H1 (cell line): ENCODE measurements around the gene MYADM. TPM values are rescaled to one million over a fixed set of nuclear protein-coding genes. Genes with fewer than 3 reads are reported as not detected.

Source experiments
- CTCF ChIA-PET: fragments of 300-600 bp; sonication (Branson Sonifier 250); formaldehyde crosslinking; loops from one replicate; lab custom pipeline; 2021; ENCODE audit not compliant: partially characterized antibody; lab: Charles Lee
- POLR2A ChIA-PET: fragments of 300-600 bp; sonication (Branson Sonifier 250); formaldehyde crosslinking; loops from one replicate; lab custom pipeline; 2021; ENCODE audit warnings: inconsistent platforms; ENCODE audit not compliant: partially characterized antibody; lab: Charles Lee
- DNase-seq, 2 experiments: peaks; one replicate each; pipeline versions ENCODE4 v3.0.0 to v3.0.0-alpha.2; 2010 to 2022; ENCODE audit warnings: low spot score in 2 of 2, low read depth in 1 of 2, mixed read lengths in 1 of 2
- FAIRE-seq: peaks from 2 replicates; lab custom pipeline; 2011; peaks lifted over from hg19 to GRCh38; lab: Jason Lieb, UNC
- H2AFZ ChIP-seq: 2 replicates; pipeline ENCODE4 v1.8.1; 2012; ENCODE audit warnings: low read length, inconsistent platforms
- H2AK5ac ChIP-seq: 2 replicates; pipeline ENCODE4 v1.6.1; 2013; ENCODE audit warnings: low read depth, low read length
- H2BK120ac ChIP-seq: replicated peaks from 2 replicates; pipeline ENCODE3; 2013; ENCODE audit warnings: low read depth, low read length, inconsistent platforms
- H2BK12ac ChIP-seq: 2 replicates; pipeline ENCODE4 v1.6.1; 2013; ENCODE audit warnings: low read depth, low read length
- H2BK15ac ChIP-seq: 2 replicates; pipeline ENCODE4 v1.6.1; 2013; ENCODE audit warnings: low read length
- H2BK20ac ChIP-seq: 2 replicates; pipeline ENCODE4 v1.6.1; 2013; ENCODE audit warnings: low read length
- H2BK5ac ChIP-seq: 2 replicates; pipeline ENCODE4 v1.6.1; 2013; ENCODE audit warnings: low read depth, low read length
- H3K14ac ChIP-seq: 2 replicates; pipeline ENCODE4 v1.6.1; 2013; ENCODE audit warnings: inconsistent platforms; ENCODE audit not compliant: insufficient read length
- H3K18ac ChIP-seq: 2 replicates; pipeline ENCODE4 v1.6.1; 2013; ENCODE audit warnings: low read length; ENCODE audit errors: extremely low read depth
- H3K23ac ChIP-seq: 2 replicates; pipeline ENCODE4 v1.6.1; 2013; ENCODE audit warnings: inconsistent platforms; ENCODE audit not compliant: insufficient read length
- H3K23me2 ChIP-seq: 2 replicates; pipeline ENCODE4 v1.6.1; 2013; ENCODE audit warnings: low read depth, low read length
- H3K27ac ChIP-seq: 2 replicates; pipeline ENCODE4 v1.6.1; 2011; ENCODE audit warnings: low read depth, low read length, inconsistent platforms
- H3K27me3 ChIP-seq, 4 experiments: replicated peaks in 1 of 4; 1 replicate in 1 of 4; 2 replicates in 3 of 4; pipeline versions ENCODE4 v1.6.1 to v1.8.1; 2011 to 2013; ENCODE audit warnings: low read length in 3 of 4, mild to moderate bottlenecking in 3 of 4, inconsistent platforms in 2 of 4, mixed read lengths in 2 of 4, moderate library complexity in 1 of 4; ENCODE audit not compliant: control insufficient read depth in 3 of 4, insufficient read depth in 3 of 4; ENCODE audit errors: extremely low read depth in 1 of 4
- H3K36me3 ChIP-seq, 4 experiments: 2 replicates each; pipeline versions ENCODE4 v1.6.1 to v1.8.1; 2011 to 2013; ENCODE audit warnings: mild to moderate bottlenecking in 4 of 4, low read length in 3 of 4, moderate library complexity in 2 of 4, control low read depth in 1 of 4, inconsistent platforms in 1 of 4; ENCODE audit not compliant: insufficient read depth in 4 of 4, control insufficient read depth in 2 of 4
- H3K4ac ChIP-seq: replicated peaks from 2 replicates; pipeline ENCODE3; 2013; ENCODE audit warnings: low read length, low read depth, mixed read lengths, inconsistent platforms; ENCODE audit not compliant: insufficient read length
- H3K4me1 ChIP-seq, 4 experiments: replicated peaks in 1 of 4; 1 replicate in 1 of 4; 2 replicates in 3 of 4; pipeline versions ENCODE4 v1.6.1 to v1.8.1; 2011 to 2013; ENCODE audit warnings: low read length in 3 of 4, inconsistent platforms in 2 of 4, mixed read lengths in 1 of 4; ENCODE audit not compliant: insufficient read depth in 4 of 4, control insufficient read depth in 3 of 4
- H3K4me2 ChIP-seq, 2 experiments: 2 replicates each; pipeline versions ENCODE4 v1.6.1 to v1.8.1; 2011 to 2013; ENCODE audit warnings: low read depth in 2 of 2, low read length in 2 of 2, control low read depth in 1 of 2, inconsistent platforms in 1 of 2, mild to moderate bottlenecking in 1 of 2; ENCODE audit not compliant: insufficient read depth in 1 of 2
- H3K4me3 ChIP-seq, 4 experiments: fragments of 200-600, 300-600 bp in 1 of 4; sonication (generic), shearing (Covaris generic), sonication (Bioruptor Twin) in 1 of 4; 2 replicates each; pipeline versions ENCODE4 v1.5.1 to v1.8.1; 2011 to 2016; ENCODE audit warnings: low read length in 4 of 4, low read depth in 3 of 4, control low read depth in 2 of 4, inconsistent platforms in 2 of 4, mild to moderate bottlenecking in 2 of 4, mixed read lengths in 1 of 4, moderate library complexity in 1 of 4; ENCODE audit not compliant: insufficient read depth in 2 of 4; ENCODE audit errors: extremely low read depth in 1 of 4
- H3K56ac ChIP-seq: replicated peaks from 2 replicates; pipeline ENCODE3; 2013; ENCODE audit warnings: low read depth, mild to moderate bottlenecking, mixed read lengths, low read length, inconsistent platforms; ENCODE audit not compliant: insufficient read length
- H3K79me1 ChIP-seq: 2 replicates; pipeline ENCODE4 v1.6.1; 2013; ENCODE audit warnings: low read depth, low read length, control low read depth
- H3K79me2 ChIP-seq, 2 experiments: 2 replicates each; pipeline versions ENCODE4 v1.6.1 to v1.8.1; 2012 to 2013; ENCODE audit warnings: low read length in 2 of 2, mild to moderate bottlenecking in 2 of 2, inconsistent platforms in 1 of 2; ENCODE audit not compliant: insufficient read depth in 2 of 2, control insufficient read depth in 1 of 2
- H3K9ac ChIP-seq, 4 experiments: replicated peaks in 1 of 4; 1 replicate in 1 of 4; 2 replicates in 3 of 4; pipeline versions ENCODE4 v1.6.1 to v1.8.1; 2011 to 2013; ENCODE audit warnings: low read depth in 3 of 4, low read length in 3 of 4, control low read depth in 2 of 4, mild to moderate bottlenecking in 2 of 4, moderate library complexity in 2 of 4, inconsistent platforms in 1 of 4; ENCODE audit errors: extremely low read depth in 1 of 4
- H3K9me3 ChIP-seq, 2 experiments: 2 replicates each; pipeline versions ENCODE4 v1.6.1 to v1.8.1; 2012 to 2013; ENCODE audit warnings: mild to moderate bottlenecking in 2 of 2, moderate library complexity in 2 of 2, control low read depth in 1 of 2, inconsistent platforms in 1 of 2, low read depth in 1 of 2, low read length in 1 of 2, mixed read lengths in 1 of 2; ENCODE audit not compliant: insufficient read depth in 2 of 2
- H4K20me1 ChIP-seq, 2 experiments: replicated peaks in 1 of 2; 2 replicates each; pipeline versions ENCODE3 to v1.8.1; 2011 to 2013; ENCODE audit warnings: inconsistent platforms in 2 of 2, low read length in 2 of 2, mild to moderate bottlenecking in 1 of 2; ENCODE audit not compliant: insufficient read depth in 2 of 2, control insufficient read depth in 1 of 2
- H4K5ac ChIP-seq: 2 replicates; pipeline ENCODE4 v1.6.1; 2013; ENCODE audit warnings: low read length, low read depth, mixed read lengths, inconsistent platforms; ENCODE audit not compliant: insufficient read length
- H4K8ac ChIP-seq: 2 replicates; pipeline ENCODE4 v1.8.0; 2013; ENCODE audit warnings: mild to moderate bottlenecking, moderate library complexity, low read length, inconsistent platforms; ENCODE audit not compliant: insufficient read depth; ENCODE audit errors: extremely low read depth
- H4K91ac ChIP-seq: replicated peaks from 2 replicates; pipeline ENCODE3; 2013; ENCODE audit warnings: low read length, mixed read lengths, inconsistent platforms; ENCODE audit not compliant: insufficient read length
- BRCA1 ChIP-seq: IDR thresholded peaks from 2 replicates; pipeline ENCODE4 v1.6.1; 2012; ENCODE audit warnings: low read depth, low read length, improper control_type of control experiment
- CBX8 ChIP-seq: fragments of 300-800, 300-1000 bp; sonication (generic); IDR thresholded peaks from 2 replicates; pipeline ENCODE4 v1.7.1; 2016; ENCODE audit warnings: low read depth, low read length, borderline replicate concordance
- CEBPB ChIP-seq: IDR thresholded peaks from 2 replicates; pipeline ENCODE4 v1.6.1; 2012; ENCODE audit warnings: low read depth, low read length
- EP300 ChIP-seq, 2 experiments: IDR thresholded peaks; 1 replicate in 1 of 2; 2 replicates in 1 of 2; pipeline ENCODE4 v1.6.1; 2011 to 2012; ENCODE audit warnings: low read depth in 2 of 2, low read length in 2 of 2, mild to moderate bottlenecking in 2 of 2, borderline replicate concordance in 1 of 2, inconsistent platforms in 1 of 2, moderate library complexity in 1 of 2
- GTF2F1 ChIP-seq: IDR thresholded peaks from 2 replicates; pipeline ENCODE4 v1.6.1; 2012; ENCODE audit warnings: low read depth, low read length, improper control_type of control experiment, borderline replicate concordance
- JUN ChIP-seq: IDR thresholded peaks from 2 replicates; pipeline ENCODE4 v1.6.1; 2011; ENCODE audit warnings: low read depth, mild to moderate bottlenecking, improper control_type of control experiment, low read length
- KDM1A ChIP-seq: fragments of 200-600, 300-600 bp; sonication (generic); IDR thresholded peaks from 2 replicates; pipeline ENCODE4 v1.7.1; 2016; ENCODE audit warnings: mild to moderate bottlenecking, low read length, borderline replicate concordance
- KDM5A ChIP-seq: fragments of 200-600 bp; IDR thresholded peaks from 2 replicates; pipeline ENCODE4 v1.7.1; 2012; ENCODE audit warnings: mild to moderate bottlenecking, low read length, inconsistent platforms, mixed read lengths
- RNF2 ChIP-seq: fragments of 200-900, 300-1000 bp; sonication (generic); IDR thresholded peaks from 2 replicates; pipeline ENCODE4 v1.7.1; 2016; ENCODE audit warnings: borderline replicate concordance, low read depth, mild to moderate bottlenecking, antibody characterized with exemption, low read length; ENCODE audit not compliant: poor library complexity, severe bottlenecking; ENCODE audit errors: missing control alignments
- SIN3A ChIP-seq, 2 experiments: IDR thresholded peaks in 1 of 2; conservative IDR thresholded peaks in 1 of 2; 2 replicates each; pipeline ENCODE4 v1.6.1; 2011 to 2012; ENCODE audit warnings: low read length in 2 of 2, improper control_type of control experiment in 1 of 2, low read depth in 1 of 2, mild to moderate bottlenecking in 1 of 2
- WGBS, 2 experiments: shearing (Covaris generic) in 1 of 2; methylation state at CpG; one replicate each; pipeline versions ENCODE4 v1.1.6 to v1.1.7; 2013 to 2015; ENCODE audit warnings: low lambda C conversion rate in 2 of 2, mixed read lengths in 2 of 2, inconsistent platforms in 1 of 2, low coverage in 1 of 2, missing lambda C conversion rate in 1 of 2; ENCODE audit not compliant: insufficient replicate concordance in 2 of 2, insufficient coverage in 1 of 2, insufficient read length in 1 of 2; ENCODE audit errors: extremely low coverage in 1 of 2, missing lambda C conversion rate in 1 of 2; 5-methylcytosine and 5-hydroxymethylcytosine counted together
- polyA plus RNA-seq, 7 experiments: library from polyadenylated mRNA; depleted of rRNA in 3 of 7; stranded (reverse) in 5 of 7; unstranded in 2 of 7; fragments of >200 nt in 5 of 7; fragments of 200-250 nt in 2 of 7; gene quantifications; 1 replicate in 5 of 7; 2 replicates in 1 of 7; 4 replicates in 1 of 7; pipeline versions ENCODE4 v1.2.1 to v1.2.3, GENCODE V29; 2011 to 2013; ENCODE audit warnings: missing spikeins in 2 of 7, mixed read lengths in 2 of 7
- total RNA-seq: library from RNA; stranded (reverse); fragmentation: NEBNext Ultra II Directional; extraction: Animal tissue kit (Norgen Biotek cat#: 25700); gene quantifications from 2 replicates; pipeline ENCODE4 v1.2.1, GENCODE V29; 2021
- TF ChIP-seq, protein P1 (sequence below): IDR thresholded peaks from 2 replicates; pipeline ENCODE4 v1.6.1; 2012; ENCODE audit warnings: inconsistent platforms

Gene MYADM
- total and polyA plus RNA-seq, 2 of the 8 experiments (the other 6 are each of a cell fraction or from before 2014, with no cell fraction given) = 70.1 to 74.2 TPM

DNA sequence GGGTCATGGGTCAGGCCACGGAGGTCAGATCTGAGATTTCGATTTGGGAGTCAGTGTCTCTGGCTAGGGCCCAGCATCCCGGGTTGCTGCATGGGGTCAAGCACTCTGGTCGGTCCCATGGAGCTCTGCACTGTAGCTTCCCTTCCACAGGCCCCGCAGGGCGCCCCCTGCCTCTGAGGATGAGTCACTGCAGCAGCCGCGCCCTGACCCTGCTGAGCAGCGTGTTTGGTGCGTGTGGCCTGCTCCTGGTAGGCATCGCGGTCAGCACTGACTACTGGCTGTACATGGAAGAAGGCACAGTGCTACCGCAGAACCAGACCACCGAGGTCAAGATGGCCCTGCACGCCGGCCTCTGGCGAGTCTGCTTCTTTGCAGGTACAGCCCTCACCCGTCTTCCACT is 45.0 kb downstream of the MYADM start:
- 65% methylated on average over 17 of the region's 18 CpGs; no CpG with 5 or more reads in 1 of the 2 experiments for WGBS, 2 experiments
- H3K27me3 ChIP-seq = peaks cover 0 to 10% (median 5%) of the 10 kb centered on the region in 4 experiments; a peak in 5 of 7 replicates
- no peak overlapping the region for H3K4me2 ChIP-seq
- H2BK5ac ChIP-seq = no peak overlapping the region
- no peak overlapping the region; a peak in 1 of 7 replicates for H3K9ac ChIP-seq
- no peak overlapping the region for H3K56ac ChIP-seq
- no peak overlapping the region for H2AFZ ChIP-seq
- FAIRE-seq (peak; percentile 19), DNase-seq (peak in 1 of 2 experiments; percentile 94)
- no peak overlapping the region for H4K5ac ChIP-seq
- H4K20me1 ChIP-seq = peaks cover 8 to 12% of the 10 kb centered on the region in 2 experiments
- no peak overlapping the region for H3K27ac ChIP-seq
- ChIA-PET CTCF (interaction anchor here (0.5 to 4.9 kb wide), 64 partner anchors 8 to 458 kb away, joined by 3 to 52 read pairs (median 5); partner anchors contain the start of genes CNOT3, MYADM and PRKCG), POLR2A (interaction anchor here (0.8 to 2.4 kb wide), 14 partner anchors 12 to 141 kb away, joined by 3 to 14 read pairs (median 4); no protein-coding TSS in a partner anchor)
- no peak overlapping the region for H2BK12ac ChIP-seq
- H3K4ac ChIP-seq = no peak overlapping the region
- H3K79me2 ChIP-seq = peaks cover 0 to 18% of the 10 kb centered on the region in 2 experiments; a peak in 3 of 4 replicates
- H3K23me2 ChIP-seq = peaks cover 21% of the 10 kb centered on the region
- no peak overlapping the region for H2BK20ac ChIP-seq
- no peak overlapping the region for H2AK5ac ChIP-seq
- H3K4me1 ChIP-seq = peaks cover 0 to 8% (median 2%) of the 10 kb centered on the region in 4 experiments; a peak in 4 of 7 replicates
- no peak overlapping the region for H3K23ac ChIP-seq
- H2BK15ac ChIP-seq = no peak overlapping the region
- no peak overlapping the region for H3K4me3 ChIP-seq
- no peak overlapping the region for H4K91ac ChIP-seq
- no peak overlapping the region for H3K18ac ChIP-seq
- peaks cover 6% of the 10 kb centered on the region for H3K79me1 ChIP-seq
- no peaks in the 10 kb centered on the region for H3K9me3 ChIP-seq
- H3K14ac ChIP-seq = no peak overlapping the region
- peaks cover 11 to 30% (median 15%) of the 10 kb centered on the region in 4 experiments; a peak in 7 of 8 replicates for H3K36me3 ChIP-seq
- H4K8ac ChIP-seq = no peak overlapping the region; the same call in 1 of the 2 replicates
- no peak overlapping the region for H2BK120ac ChIP-seq
- TF ChIP-seq KDM5A = no peak
- no peak for TF ChIP-seq JUN
- TF ChIP-seq CEBPB = no peak
- TF ChIP-seq EP300 (IDR thresholded peaks at IDR 0.05; ENCODE audit: borderline replicate concordance in 1 of 2, low read depth in 2 of 2, low read length in 2 of 2) = no peak
- TF ChIP-seq GTF2F1 = no peak
- TF ChIP-seq, protein P1, sequence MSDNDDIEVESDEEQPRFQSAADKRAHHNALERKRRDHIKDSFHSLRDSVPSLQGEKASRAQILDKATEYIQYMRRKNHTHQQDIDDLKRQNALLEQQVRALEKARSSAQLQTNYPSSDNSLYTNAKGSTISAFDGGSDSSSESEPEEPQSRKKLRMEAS = peak; percentile 56
- TF ChIP-seq RNF2 = no peak
- no peak for TF ChIP-seq CBX8
- TF ChIP-seq SIN3A (conservative IDR thresholded peaks at IDR 0.05 in 1 of 2, IDR thresholded peaks at IDR 0.05 in 1 of 2; ENCODE audit: low read depth in 1 of 2, low read length in 2 of 2) = no peak
- no peak for TF ChIP-seq BRCA1
- peak; percentile 56; the same call in 1 of the 2 replicates for TF ChIP-seq KDM1A
